ENCODE results near the gene SLC51A.
"Not testable (repeated sequence)": the region's sequence is repeated elsewhere in the genome, so short reads cannot be mapped to it uniquely, and the experiment has no call there.

The SLC51A gene

GRCh38 chr3:196216089-196216564 lies at the start of gene SLC51A:
TSS of gene SLC51A (plus strand) at chr3:196216534. CDS start at chr3:196216713, 179 bp downstream.
- no peak for DNase-seq

- no peak for DNase-seq
Measured at GRCh38 chr3:196166741-196167140, 49.6 kb upstream of the SLC51A start.

GRCh38 chr3:196168808-196169391 lies 47.4 kb upstream of the SLC51A start:
- DNase-seq, result no peak

- DNase-seq, result no peak
Measured at GRCh38 chr3:196169836-196170240, 46.5 kb upstream of the SLC51A start.

- DNase-seq, result not testable (repeated sequence)
Measured at GRCh38 chr3:196170296-196170695, 46.0 kb upstream of the SLC51A start.

GRCh38 chr3:196174652-196175051 lies 41.7 kb upstream of the SLC51A start:
- no peak for DNase-seq

- DNase-seq, result no peak
Measured at GRCh38 chr3:196175116-196175625, 41.2 kb upstream of the SLC51A start.

DNA sequence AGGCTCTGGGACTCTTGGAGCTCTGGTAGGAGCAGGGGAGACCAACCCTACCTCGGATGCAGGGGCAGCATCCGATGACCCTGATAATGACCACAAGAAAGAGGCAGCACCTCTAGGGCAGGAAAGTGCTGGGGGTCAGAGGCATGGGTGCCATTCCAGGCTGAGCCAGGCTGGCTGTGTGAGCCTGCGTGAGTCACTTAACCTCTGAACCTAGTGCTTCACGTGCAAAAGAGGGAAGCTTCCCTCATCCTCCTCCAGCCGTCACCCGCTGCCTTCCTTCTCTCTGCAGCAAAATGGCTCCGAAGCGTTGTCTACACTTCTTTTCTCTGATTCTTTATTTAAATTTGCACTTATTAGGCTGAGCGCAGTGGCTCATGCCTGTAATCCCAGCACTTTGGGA lies 40.6 kb upstream of the SLC51A start:
- DNase-seq, result no peak

- no peak for DNase-seq
Measured at GRCh38 chr3:196177567-196177966, 38.8 kb upstream of the SLC51A start.

GRCh38 chr3:196177967-196178366 lies 38.4 kb upstream of the SLC51A start:
- no peak for DNase-seq

DNA sequence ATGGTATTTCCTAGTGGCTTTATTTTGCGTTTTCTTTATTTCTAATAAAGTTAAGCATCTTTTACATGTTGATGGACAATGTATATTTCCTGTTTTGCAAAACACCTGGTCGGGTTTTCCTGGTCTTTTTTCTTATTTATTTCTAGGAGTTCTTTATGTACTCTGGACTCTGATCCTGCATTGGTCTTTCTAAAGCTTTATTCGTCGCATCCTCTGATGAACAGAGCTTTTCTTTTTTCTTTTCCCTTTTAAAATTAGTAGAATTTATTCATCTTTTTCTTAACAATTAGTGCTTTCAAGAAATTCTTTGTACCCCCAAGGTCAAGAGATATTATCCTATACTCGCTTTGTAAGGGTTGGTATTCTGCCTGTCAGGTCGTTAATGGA lies 37.3 kb upstream of the SLC51A start:
- no peak for DNase-seq

DNA sequence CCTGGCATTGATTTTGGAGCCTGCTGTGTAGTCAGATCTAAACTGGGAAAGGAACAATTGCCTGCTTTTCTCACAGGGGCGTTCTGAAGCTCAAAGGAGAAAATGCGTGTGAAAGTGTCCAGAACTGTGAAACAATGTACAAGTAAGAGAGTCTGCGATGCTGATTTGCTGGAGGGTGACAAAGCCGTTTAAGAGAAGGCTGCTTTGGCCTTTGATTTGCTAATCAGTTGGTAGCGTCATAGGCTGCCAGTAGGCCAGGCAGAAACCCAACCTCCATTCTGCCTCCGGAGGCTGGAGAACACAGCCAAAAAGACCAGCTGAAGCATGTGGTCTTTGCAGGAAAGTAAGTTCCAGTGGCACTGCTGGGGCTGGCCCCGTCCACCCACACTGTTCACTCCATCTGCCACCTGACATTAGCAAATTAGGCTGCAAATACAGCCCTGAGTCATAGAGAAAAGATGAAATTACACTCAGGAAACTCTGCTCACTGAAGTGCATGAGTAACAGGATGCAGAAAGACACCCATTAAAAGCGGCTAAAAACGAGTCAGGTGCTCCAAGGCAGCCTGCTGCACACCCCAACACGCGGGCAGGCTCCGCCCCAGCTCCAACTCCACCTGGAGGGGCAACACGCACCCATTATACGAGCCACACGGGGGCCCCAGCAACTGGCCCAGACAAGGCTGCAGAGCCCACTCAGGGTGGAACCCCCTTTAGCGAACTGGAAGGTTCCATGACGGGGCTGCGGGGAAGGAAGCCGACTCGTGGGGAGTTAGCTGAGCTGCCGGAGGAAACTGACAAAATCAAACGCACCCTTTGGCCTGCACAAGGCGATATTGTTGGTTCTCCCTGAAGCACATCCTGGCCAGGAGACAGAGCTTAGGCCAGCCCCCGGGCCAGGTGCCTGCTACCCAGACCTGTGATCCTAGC lies 36.7 kb upstream of the SLC51A start:
- DNase-seq, result peak; percentile 60 to 65 (median 62)

GRCh38 chr3:196180346-196180745 lies 36.0 kb upstream of the SLC51A start:
- no peak for DNase-seq

DNA sequence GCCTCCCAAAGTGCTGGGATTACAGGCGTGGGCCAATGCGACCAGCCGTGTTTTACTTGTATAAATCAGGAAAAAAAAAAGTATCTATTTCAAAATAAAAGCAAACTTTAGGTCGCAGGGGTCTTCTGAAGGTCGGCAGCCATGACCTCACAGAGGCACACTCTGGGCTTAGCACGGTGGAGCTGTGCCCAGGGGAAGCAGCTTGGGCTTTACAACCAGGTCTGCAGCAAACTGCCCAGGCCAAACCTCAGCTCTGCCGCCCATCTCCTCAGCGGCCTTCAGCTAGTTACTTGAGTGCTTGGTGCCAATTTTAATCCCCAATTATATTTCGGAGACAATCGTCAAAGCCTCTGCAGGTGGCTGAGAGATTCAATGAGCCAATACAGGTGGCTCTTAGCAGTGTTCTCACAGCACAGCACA lies 35.2 kb upstream of the SLC51A start:
- no peak for DNase-seq

GRCh38 chr3:196184169-196184432 lies 32.2 kb upstream of the SLC51A start:
- DNase-seq, result not testable (repeated sequence)

GRCh38 chr3:196184881-196185280 lies 31.5 kb upstream of the SLC51A start:
- DNase-seq, result no peak

DNA sequence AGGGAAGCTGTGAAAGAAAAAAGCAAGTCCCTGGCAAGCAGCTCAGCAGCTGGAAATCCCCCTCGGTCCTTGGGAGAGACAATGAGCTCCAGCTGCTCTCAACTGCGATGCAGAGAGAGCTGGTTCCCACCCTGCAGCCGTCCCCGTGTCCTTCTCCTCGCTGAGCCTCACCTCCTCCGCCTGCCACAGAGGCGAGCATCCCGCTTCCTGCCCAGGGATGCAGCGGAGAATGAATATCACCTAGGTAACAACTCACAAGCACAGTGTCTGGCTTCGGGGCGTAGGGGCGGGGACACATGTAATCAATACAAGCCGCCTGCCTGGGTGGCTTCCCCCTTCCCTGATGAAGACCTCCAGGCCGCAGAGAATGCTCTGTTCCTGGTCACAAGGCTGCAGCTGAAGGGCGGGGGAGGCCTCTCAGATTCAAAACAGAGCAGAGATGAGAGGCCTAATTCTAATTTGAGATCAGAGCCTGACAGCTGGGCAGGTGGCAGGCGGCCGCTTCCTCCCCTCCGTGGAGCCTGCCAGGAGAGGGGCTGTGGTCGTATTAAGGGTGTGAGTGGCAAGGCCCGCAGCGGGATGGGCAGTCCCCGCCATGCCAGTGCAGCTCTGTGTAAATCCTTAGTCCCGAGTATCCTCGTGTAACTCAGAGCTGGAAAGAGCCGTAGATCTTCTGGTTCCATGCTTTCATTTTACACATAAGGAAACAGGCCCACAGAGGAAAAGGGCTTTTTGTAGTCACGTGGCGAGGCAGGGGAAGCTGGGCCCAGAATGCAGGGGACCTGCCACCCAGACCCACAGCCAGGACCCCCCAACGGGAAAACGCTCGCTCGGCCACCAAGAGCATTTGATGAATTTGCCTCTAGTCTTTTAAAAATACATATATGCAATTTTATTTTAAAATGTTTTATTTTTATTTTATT lies 29.4 kb upstream of the SLC51A start:
- no peak for DNase-seq

GRCh38 chr3:196189566-196190347 lies 26.6 kb upstream of the SLC51A start:
- no peak for DNase-seq

DNA sequence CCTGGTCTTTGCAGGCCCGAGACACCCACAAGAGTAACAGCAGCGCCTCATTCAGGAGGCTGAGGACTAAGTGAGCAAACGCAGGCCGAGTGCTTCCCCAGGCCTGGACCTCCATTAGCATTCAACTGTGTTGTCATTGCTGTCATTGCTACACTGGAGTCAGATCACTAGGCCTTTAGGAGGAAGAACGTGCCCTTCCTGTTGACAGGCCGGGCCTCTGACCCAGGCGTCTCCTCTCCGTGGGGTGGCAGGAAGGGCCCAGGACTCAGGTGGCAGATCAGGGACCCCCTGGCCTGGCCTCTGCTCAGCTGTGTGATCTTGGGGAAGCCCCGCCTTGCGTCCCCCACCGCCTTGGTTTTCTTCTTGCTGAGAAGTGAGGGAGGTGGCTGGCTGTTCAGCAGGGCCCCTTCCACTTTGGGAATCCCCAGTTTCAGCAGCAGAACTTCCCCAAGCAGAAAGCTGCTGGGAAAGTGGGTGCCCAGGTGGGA lies 24.3 kb upstream of the SLC51A start:
- no peak for DNase-seq

- no peak for DNase-seq
Measured at GRCh38 chr3:196192524-196193051, 23.7 kb upstream of the SLC51A start.

DNA sequence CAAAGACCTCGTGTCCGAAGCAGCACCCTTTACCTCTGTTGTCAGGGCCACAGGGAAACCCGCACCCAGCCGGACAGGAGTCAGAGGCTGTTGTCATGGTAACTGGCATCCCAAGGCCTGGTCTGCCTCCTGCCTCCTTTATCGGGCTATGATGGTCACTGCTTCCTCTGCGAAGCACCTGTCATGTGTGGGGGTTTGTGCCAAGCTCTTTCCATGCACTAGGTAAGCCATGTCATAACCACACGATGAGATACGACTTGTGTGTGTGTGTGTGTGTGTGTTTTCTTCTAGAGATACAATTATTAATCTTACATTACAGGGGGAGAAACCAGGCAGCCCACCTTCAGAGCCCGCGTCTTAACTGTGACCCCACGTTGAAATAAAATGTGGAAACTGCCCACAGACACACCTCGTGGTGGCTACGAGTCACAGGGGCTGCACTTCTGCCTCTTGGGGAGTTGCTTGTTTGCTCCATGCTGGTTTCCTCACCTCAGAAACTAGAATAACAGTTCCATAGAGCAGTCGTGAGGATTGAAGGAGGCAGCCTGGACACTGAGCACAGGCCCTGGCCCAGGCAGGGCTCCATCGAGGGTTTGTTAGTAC lies 23.1 kb upstream of the SLC51A start:
- DNase-seq, result no peak

Measured in activated CD4-positive, CD25-positive, alpha-beta regulatory T cell (primary cell).